IMR-90 (cell line): Measurements from ENCODE around the gene KTN1. TPM values are rescaled to one million over a fixed set of nuclear protein-coding genes. Genes with fewer than 3 reads are reported as not detected.

Experiments used
- ATAC-seq: fragments of 200-7000 bp; cut with Tn5 transposase; 2 replicates; pipeline ENCODE4 v1.9.1; 2020; ENCODE audit warnings: low read depth, mild to moderate bottlenecking, moderate library complexity
- BruUV-seq: library from RNA; stranded (reverse); fragments of 400-500 nt; replicated peaks from 2 replicates; lab custom pipeline; 2021; lab: Mats Ljungman, UMichigan
- CTCF ChIA-PET: fragments of 300-600 bp; formaldehyde crosslinking; extraction: SDS; loops from one replicate; lab custom pipeline; 2021; ENCODE audit warnings: antibody characterized with exemption; lab: Yijun Ruan, JAX
- POLR2A ChIA-PET: fragments of 300-600 bp; sonication (Branson Sonifier 250); formaldehyde crosslinking; loops from one replicate; lab custom pipeline; 2022; ENCODE audit warnings: antibody characterized with exemption; ENCODE audit not compliant: unreplicated experiment; lab: Charles Lee
- DNase-seq: peaks from one replicate; pipeline ENCODE4 v3.0.0; 2013
- H2AFZ ChIP-seq: replicated peaks from 2 replicates; pipeline ENCODE3; 2013; ENCODE audit warnings: low read length, mild to moderate bottlenecking; ENCODE audit not compliant: poor library complexity
- H2AK5ac ChIP-seq: 2 replicates; pipeline ENCODE4 v1.6.1; 2013; ENCODE audit warnings: low read depth, low read length, inconsistent platforms
- H2AK9ac ChIP-seq: replicated peaks from 2 replicates; pipeline ENCODE3; 2013; ENCODE audit warnings: mild to moderate bottlenecking, low read depth, low read length, moderate library complexity; ENCODE audit not compliant: poor library complexity
- H2BK120ac ChIP-seq: 2 replicates; pipeline ENCODE4 v1.6.1; 2013; ENCODE audit warnings: low read depth, low read length, inconsistent platforms
- H2BK15ac ChIP-seq: 3 replicates; pipeline ENCODE4 v1.6.1; 2013; ENCODE audit warnings: low read depth, low read length, inconsistent platforms
- H2BK20ac ChIP-seq: 2 replicates; pipeline ENCODE4 v1.6.1; 2013; ENCODE audit warnings: low read depth, mild to moderate bottlenecking, inconsistent platforms, low read length, moderate library complexity
- H2BK5ac ChIP-seq: 2 replicates; pipeline ENCODE4 v1.6.1; 2013; ENCODE audit warnings: mild to moderate bottlenecking, low read depth, low read length, inconsistent platforms; ENCODE audit not compliant: poor library complexity, severe bottlenecking
- H3K14ac ChIP-seq: replicated peaks from 2 replicates; pipeline ENCODE4 v1.6.1; 2013; ENCODE audit warnings: low read depth, low read length, inconsistent platforms
- H3K18ac ChIP-seq: 2 replicates; pipeline ENCODE4 v1.6.1; 2013; ENCODE audit warnings: low read depth, low read length, control low read depth
- H3K23ac ChIP-seq: 2 replicates; pipeline ENCODE4 v1.6.1; 2013; ENCODE audit warnings: low read depth, low read length, inconsistent platforms
- H3K27ac ChIP-seq: 2 replicates; pipeline ENCODE4 v1.5.1; 2013; ENCODE audit warnings: mild to moderate bottlenecking, control low read depth, low read length; ENCODE audit not compliant: insufficient read depth
- H3K27me3 ChIP-seq: 2 replicates; pipeline ENCODE4 v1.6.1; 2013; ENCODE audit warnings: low read length; ENCODE audit not compliant: control insufficient read depth, insufficient read depth
- H3K36me3 ChIP-seq: 2 replicates; pipeline ENCODE4 v1.6.1; 2013; ENCODE audit warnings: low read length, mixed read lengths; ENCODE audit not compliant: control insufficient read depth, insufficient read depth
- H3K4ac ChIP-seq: 2 replicates; pipeline ENCODE4 v1.6.1; 2013; ENCODE audit warnings: low read depth, low read length, inconsistent platforms
- H3K4me1 ChIP-seq: 2 replicates; pipeline ENCODE4 v1.6.1; 2013; ENCODE audit warnings: low read length, mixed read lengths; ENCODE audit not compliant: control insufficient read depth, insufficient read depth
- H3K4me2 ChIP-seq: 2 replicates; pipeline ENCODE4 v1.6.1; 2013; ENCODE audit warnings: low read depth, mild to moderate bottlenecking, control low read depth, low read length, moderate library complexity
- H3K4me3 ChIP-seq: 2 replicates; pipeline ENCODE4 v1.5.1; 2013; ENCODE audit warnings: low read depth, mild to moderate bottlenecking, control low read depth, low read length, moderate library complexity; ENCODE audit not compliant: insufficient read depth
- H3K56ac ChIP-seq: 2 replicates; pipeline ENCODE4 v1.6.1; 2013; ENCODE audit warnings: low read length, inconsistent platforms; ENCODE audit not compliant: insufficient read depth; ENCODE audit errors: extremely low read depth
- H3K79me1 ChIP-seq, 2 experiments: 2 replicates each; pipeline ENCODE4 v1.6.1; 2013; ENCODE audit warnings: low read length in 2 of 2, inconsistent platforms in 1 of 2, low read depth in 1 of 2
- H3K9ac ChIP-seq: 2 replicates; pipeline ENCODE4 v1.6.1; 2013; ENCODE audit warnings: low read depth, low read length, control low read depth
- H3K9me1 ChIP-seq: 2 replicates; pipeline ENCODE4 v1.6.1; 2013; ENCODE audit warnings: low read length, inconsistent platforms; ENCODE audit not compliant: insufficient read depth
- H3K9me3 ChIP-seq: 2 replicates; pipeline ENCODE4 v1.6.1; 2013; ENCODE audit warnings: low read length; ENCODE audit not compliant: control insufficient read depth, insufficient read depth
- H4K20me1 ChIP-seq: 2 replicates; pipeline ENCODE4 v1.6.1; 2013; ENCODE audit warnings: low read length, inconsistent platforms; ENCODE audit not compliant: insufficient read depth
- H4K5ac ChIP-seq: 2 replicates; pipeline ENCODE4 v1.6.1; 2013; ENCODE audit warnings: mild to moderate bottlenecking, low read depth, low read length, control low read depth
- H4K8ac ChIP-seq, 2 experiments: 2 replicates each; pipeline ENCODE4 v1.6.1; 2013; ENCODE audit warnings: low read depth in 2 of 2, low read length in 2 of 2, control low read depth in 1 of 2, inconsistent platforms in 1 of 2
- H4K91ac ChIP-seq: 2 replicates; pipeline ENCODE4 v1.6.1; 2013; ENCODE audit warnings: low read depth, low read length, inconsistent platforms; ENCODE audit not compliant: insufficient read depth
- BHLHE40 ChIP-seq: fragments of 150-350 bp; IDR thresholded peaks from 2 replicates; pipeline ENCODE4 v1.6.1; 2016; ENCODE audit warnings: mild to moderate bottlenecking, low read depth, low read length
- whole genome bisulfite sequencing, 2 experiments: methylation state at CpG; one replicate each; pipeline versions ENCODE4 v1.1.5 to v1.1.7; 2013; ENCODE audit warnings: missing lambda C conversion rate in 2 of 2; ENCODE audit not compliant: insufficient read length in 1 of 2; ENCODE audit errors: extremely low coverage in 2 of 2; 5-methylcytosine and 5-hydroxymethylcytosine counted together
- dilution Hi-C: fragments of 300-500 bp; cut with HindIII; formaldehyde crosslinking; loops from one replicate; pipeline ENCODE4 v1.14.3; 2018; ENCODE audit warnings: low sequenced_read_pairs; ENCODE audit not compliant: unreplicated experiment
- in situ Hi-C: fragments of 300-500 bp; cut with MboI; formaldehyde crosslinking; loops from 3 replicates; pipeline ENCODE4 v1.14.3; 2019; ENCODE audit warnings: low sequenced_read_pairs, inconsistent platforms, mixed read lengths
- intact Hi-C: fragments of 100-400 bp; cut with micrococcal nuclease; formaldehyde crosslinking; loops from 2 replicates; pipeline ENCODE4 v1.10.0; 2022
- polyA plus RNA-seq, 3 experiments: library from polyadenylated mRNA; depleted of rRNA; stranded (reverse); fragments of >200 nt; gene quantifications; 2 replicates each; pipeline ENCODE4 v1.2.3, GENCODE V29; 2012; ENCODE audit warnings: low replicate concordance in 1 of 3
- total RNA-seq: library from RNA; depleted of rRNA; stranded (reverse); fragments of >200 nt; gene quantifications from 2 replicates; pipeline ENCODE4 v1.2.3, GENCODE V29; 2012
- TF ChIP-seq, protein P1 (sequence below): conservative IDR thresholded peaks from 2 replicates; pipeline ENCODE4 v1.5.1; 2012; ENCODE audit warnings: mild to moderate bottlenecking, low read depth, low read length, improper control_type of control experiment

The KTN1 gene
- total and polyA plus RNA-seq, 2 of the 4 experiments (the other 2 are of a cell fraction) = 42.1 to 57.2 TPM

DNA sequence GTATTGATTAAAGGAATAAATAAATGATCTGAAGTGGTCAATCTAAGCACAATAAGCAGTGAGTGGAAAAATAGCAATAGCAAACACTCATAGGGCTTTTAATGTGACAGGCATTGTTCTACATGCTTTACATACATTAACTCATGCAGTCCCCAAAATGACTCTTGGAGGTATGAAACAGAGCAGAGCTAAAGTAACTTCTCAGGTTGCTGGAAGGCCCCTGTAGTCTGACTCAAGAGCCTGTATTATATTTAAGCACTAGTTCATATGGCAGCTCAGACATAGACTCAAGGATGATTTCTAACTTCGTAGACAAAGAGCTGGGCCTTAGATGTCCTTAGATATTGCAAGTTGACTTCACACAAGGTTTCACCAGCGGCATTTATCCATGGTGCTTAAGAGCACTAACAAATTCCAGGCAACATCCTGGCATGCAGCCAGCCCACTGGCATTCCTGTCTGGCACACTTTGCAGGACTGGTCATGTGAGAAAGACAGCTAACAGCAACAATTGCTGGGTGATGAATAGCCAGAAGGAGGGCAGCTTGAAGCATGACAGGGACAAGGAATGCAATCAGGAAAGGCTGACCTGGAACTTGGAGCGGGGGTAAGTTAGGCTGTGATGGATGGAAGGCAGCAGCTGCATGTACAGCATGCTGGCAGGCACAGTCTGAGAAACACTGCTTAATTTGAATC lies 22.9 kb upstream of the KTN1 start:
- Histone ChIP-seq H3K4me3 (no peak overlapping the region), H4K5ac (no peak overlapping the region), H2BK5ac (no peak overlapping the region), H3K18ac (no peak overlapping the region), H3K9me3 (peaks cover 5% of the 10 kb centered on the region), H3K4ac (no peak overlapping the region; the same call in 1 of the 2 replicates), H4K8ac (no peak overlapping the region), H3K9me1 (peaks cover 4% of the 10 kb centered on the region), H4K91ac (no peak overlapping the region), H2AK5ac (no peak overlapping the region), H2AK9ac (peak overlapping the region; percentile 79), H2BK20ac (no peak overlapping the region), H3K36me3 (no peaks in the 10 kb centered on the region), H3K9ac (no peak overlapping the region), H3K27me3 (no peaks in the 10 kb centered on the region), H2AFZ (peak overlapping the region; percentile 60), H2BK15ac (no peak overlapping the region), H3K4me2 (peak overlapping the region; percentile 9; the same call in 1 of the 2 replicates), H3K4me1 (peaks cover 3% of the 10 kb centered on the region; the same call in 1 of the 2 replicates), H3K27ac (no peak overlapping the region), H3K79me1 (no peaks in the 10 kb centered on the region), H2BK120ac (no peak overlapping the region), H3K23ac (no peak overlapping the region), H4K20me1 (no peaks in the 10 kb centered on the region; the same call in 1 of the 2 replicates), H3K14ac (no peak overlapping the region), H3K56ac (no peak overlapping the region)
- POLR2A ChIA-PET = interaction anchor here (0.6 kb wide), 1 partner anchor 22 kb away, joined by 4 read pairs; no protein-coding TSS in a partner anchor
- DNase-seq (peak; percentile 84), ATAC-seq (peak; percentile 85)
- WGBS, 2 experiments = 30% methylated on average over 2 of the region's 3 CpGs; no CpG with 5 or more reads in 1 of the 2 experiments
- BruUV-seq = no TSS peak
- dilution Hi-C loops (no loop called here), intact Hi-C loops (no loop called here), in situ Hi-C loops (no loop called here)
- peak; percentile 95 for TF ChIP-seq BHLHE40
- TF ChIP-seq, protein P1, sequence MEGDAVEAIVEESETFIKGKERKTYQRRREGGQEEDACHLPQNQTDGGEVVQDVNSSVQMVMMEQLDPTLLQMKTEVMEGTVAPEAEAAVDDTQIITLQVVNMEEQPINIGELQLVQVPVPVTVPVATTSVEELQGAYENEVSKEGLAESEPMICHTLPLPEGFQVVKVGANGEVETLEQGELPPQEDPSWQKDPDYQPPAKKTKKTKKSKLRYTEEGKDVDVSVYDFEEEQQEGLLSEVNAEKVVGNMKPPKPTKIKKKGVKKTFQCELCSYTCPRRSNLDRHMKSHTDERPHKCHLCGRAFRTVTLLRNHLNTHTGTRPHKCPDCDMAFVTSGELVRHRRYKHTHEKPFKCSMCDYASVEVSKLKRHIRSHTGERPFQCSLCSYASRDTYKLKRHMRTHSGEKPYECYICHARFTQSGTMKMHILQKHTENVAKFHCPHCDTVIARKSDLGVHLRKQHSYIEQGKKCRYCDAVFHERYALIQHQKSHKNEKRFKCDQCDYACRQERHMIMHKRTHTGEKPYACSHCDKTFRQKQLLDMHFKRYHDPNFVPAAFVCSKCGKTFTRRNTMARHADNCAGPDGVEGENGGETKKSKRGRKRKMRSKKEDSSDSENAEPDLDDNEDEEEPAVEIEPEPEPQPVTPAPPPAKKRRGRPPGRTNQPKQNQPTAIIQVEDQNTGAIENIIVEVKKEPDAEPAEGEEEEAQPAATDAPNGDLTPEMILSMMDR = no peak
- CTCF ChIA-PET = interaction anchor here (1.6 kb wide), 1 partner anchor 10 kb away, joined by 4 read pairs; no protein-coding TSS in a partner anchor
